Fibroblast of upper back skin (primary cell): ENCODE measurements around the gene COL1A1.

Experiments
- DNase-seq: peaks from one replicate; pipeline ENCODE4 v3.0.0-alpha.2; 2013

Gene COL1A1

GRCh38 chr17:50199803-50200456, 1.5 kb downstream of the COL1A1 start:
- DNase-seq, result peak; percentile 93

DNA sequence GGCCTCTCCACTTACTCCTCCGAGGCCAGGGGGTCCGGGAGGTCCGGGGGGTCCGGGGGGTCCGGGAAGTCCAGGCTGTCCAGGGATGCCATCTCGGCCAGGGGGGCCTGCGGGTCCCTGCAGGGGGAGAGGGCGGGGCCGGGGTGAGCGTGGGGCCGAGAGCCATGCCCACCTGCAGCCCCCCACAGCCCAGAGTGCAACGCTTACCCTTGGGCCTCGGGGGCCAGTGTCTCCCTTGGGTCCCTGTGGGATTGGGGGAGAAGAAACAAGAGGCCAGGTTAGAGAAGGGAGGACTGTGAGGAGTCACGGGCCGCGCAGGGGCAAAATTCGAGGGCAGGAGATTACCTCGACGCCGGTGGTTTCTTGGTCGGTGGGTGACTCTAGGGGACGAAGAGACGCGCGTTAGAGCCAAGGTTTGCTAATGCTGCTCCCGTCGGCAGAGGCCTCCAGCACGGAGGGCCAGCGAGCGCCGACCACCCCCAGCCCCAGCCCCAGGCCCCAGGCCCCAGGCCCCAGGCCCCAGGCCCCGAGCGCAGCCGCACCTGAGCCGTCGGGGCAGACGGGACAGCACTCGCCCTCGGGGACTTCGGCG, 2.1 kb downstream of the COL1A1 start:
- peak; percentile 68 for DNase-seq

DNA sequence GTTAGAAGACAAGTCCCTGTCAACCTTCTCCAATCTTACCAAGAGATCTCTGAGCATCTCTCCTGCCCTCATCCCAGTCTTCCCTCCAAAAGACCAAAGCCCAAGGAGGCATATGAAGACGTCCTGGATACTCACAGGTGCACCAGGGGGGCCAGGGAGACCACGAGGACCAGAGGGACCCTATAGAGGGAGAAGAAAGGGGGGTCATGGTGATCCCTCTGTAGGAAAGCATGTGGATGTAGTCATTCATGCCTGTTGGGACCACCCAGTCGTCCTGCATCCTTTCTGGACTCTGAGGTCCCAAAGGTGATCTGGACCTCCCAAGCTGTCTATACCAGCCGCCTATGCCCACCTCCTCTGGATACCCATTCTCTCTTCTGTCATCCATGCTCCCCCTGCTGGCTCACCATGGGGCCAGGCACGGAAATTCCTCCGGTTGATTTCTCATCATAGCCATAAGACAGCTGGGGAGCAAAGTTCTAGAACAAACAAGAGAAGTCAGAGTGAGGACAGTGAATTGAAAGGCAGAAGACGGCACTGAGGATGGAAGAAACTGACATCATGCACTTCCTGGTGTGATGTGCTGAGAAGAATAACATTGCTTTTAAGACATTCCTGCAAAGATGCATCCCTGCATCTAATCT, 3.3 kb downstream of the COL1A1 start:
- DNase-seq, result peak; percentile 61

DNA sequence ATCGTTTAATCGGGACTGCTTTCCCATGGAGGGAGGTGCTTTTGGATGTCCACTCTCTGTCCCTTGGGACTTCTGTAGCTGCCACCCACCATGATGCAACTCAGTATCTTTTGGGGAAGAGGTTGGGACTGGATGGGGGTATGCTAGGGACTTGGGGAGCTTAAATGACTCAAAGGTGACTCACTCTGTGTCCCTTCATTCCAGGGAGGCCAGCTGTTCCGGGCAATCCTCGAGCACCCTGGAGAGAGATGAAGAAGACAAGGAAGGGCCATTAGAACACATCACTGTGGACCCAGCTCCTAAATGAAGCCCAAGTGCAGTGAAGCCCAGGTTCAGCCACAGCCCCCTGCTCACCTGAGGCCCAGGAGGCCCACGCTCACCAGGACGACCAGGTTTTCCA, 4.6 kb downstream of the COL1A1 start:
- DNase-seq, result peak; percentile 86

GRCh38 chr17:50196036-50196435, 5.4 kb downstream of the COL1A1 start:
- DNase-seq, result peak; percentile 29

DNA sequence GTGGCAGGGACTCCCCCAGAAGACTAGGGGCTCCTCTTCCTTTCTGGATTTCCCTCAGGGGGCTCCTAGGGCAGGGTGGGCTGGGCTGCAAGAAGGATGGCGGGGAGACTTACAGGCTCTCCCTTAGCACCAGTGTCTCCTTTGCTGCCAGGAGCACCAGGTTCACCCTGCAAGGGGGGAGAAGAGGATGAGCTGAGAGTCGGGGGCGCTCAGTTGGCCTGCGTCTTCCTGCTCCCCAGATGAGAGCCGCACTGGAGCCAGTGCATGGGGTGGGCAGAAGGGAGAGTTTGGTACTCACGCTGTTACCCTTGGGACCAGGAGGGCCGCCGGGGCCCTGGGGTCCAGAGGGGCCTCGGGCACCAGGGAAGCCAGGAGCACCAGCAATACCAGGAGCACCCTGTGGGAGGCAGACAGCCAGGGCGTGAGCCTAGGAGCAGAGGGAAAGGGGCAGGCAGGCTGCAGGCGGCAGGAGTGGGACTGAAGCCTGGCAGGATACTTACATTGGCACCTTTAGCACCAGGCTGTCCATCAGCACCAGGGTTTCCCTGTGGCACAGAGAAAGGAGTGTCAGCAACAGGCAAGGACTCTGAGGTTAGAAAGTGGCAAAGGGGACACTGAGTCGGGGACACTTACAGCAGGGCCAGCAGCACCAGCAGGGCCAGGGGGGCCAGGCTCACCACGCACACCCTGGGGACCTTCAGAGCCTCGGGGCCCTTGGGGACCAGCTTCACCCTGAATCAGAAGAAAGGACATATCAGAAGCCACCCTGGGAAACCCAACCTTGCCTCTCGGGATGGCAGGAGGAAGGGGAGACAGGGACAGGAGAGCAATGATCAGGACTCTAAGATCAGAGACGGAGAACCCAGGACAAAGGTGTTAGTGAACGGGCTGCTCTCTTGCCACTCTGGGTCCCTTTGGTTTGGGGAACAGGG, 6.2 kb downstream of the COL1A1 start:
- peak; percentile 73 for DNase-seq

- DNase-seq, result peak; percentile 57
Observed at GRCh38 chr17:50194140-50194933, 7.1 kb downstream of the COL1A1 start.

- peak; percentile 57 for DNase-seq
Observed at GRCh38 chr17:50192618-50193291, 8.7 kb downstream of the COL1A1 start.

GRCh38 chr17:50192144-50192617, 9.2 kb downstream of the COL1A1 start:
- peak; percentile 65 for DNase-seq

GRCh38 chr17:50191359-50192143, 9.9 kb downstream of the COL1A1 start:
- DNase-seq, result peak; percentile 73

DNA sequence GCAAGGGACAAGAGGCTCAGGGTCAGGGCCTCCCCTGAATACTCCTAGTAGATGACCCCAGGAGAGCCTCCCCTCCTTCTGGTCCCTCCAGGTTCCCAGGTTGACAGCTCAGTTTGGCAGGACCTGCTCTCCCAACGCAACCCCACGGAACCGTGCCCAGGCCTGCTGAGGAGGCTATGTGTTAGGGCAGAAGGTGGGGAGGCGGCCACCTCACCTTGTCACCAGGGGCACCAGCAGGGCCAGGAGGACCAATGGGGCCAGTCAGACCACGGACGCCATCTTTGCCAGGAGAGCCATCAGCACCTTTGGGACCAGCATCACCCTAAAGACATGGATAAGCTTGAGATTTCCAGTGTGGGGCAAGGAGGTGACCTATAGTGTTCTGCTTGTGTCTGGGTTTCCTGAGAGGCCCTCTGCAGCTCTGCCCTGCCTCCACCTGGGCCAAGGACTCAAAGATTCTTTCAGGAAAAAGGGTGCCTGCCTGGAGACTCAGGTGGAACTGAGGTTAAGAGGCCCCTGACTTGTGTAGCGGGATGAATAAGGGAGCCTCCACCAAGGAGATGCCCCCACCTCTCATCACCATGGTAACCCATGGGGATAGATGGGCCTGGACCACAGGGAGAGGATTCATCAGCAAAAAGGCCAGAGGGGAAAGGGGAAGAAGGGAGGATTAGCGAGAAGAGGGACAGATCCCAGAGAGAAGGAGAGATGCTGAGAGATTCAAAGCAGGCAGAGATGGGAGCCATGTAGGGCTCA, 10.7 kb downstream of the COL1A1 start:
- peak; percentile 81 for DNase-seq

GRCh38 chr17:50190293-50190602, 11.2 kb downstream of the COL1A1 start:
- peak; percentile 74 for DNase-seq

DNA sequence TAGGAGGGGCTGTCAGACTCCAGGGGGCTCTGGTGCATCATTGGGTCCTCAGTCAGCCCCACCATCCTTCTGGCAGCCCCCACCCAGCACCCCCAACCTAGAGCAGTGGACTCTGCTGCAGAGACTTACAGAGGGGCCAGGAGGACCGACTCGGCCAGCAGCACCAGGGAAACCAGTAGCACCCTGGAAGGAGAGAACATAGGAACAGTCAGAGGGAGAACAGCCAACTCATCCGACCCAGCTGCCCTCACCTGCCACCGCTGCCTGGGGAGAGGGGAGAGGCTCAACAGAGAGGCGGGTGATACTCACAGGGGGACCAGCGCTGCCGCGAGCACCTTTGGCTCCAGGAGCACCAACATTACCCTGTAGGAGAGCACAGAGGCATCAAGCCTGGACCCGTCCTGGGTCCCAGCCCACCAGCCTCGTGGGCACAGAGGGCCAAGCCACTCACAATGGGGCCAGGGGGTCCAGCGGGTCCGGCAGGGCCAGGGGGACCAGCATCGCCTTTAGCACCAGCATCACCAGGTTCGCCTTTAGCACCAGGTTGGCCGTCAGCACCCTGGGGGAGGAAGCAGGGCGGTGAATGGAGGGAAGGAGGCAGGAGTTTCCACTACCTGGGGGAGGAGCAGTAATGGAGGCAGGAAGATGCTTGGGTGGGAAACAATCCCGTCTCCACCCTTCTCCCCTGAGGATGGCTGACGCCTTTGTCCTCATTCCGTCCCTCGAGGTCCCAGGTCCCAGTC, 11.7 kb downstream of the COL1A1 start:
- peak; percentile 77 for DNase-seq

DNA sequence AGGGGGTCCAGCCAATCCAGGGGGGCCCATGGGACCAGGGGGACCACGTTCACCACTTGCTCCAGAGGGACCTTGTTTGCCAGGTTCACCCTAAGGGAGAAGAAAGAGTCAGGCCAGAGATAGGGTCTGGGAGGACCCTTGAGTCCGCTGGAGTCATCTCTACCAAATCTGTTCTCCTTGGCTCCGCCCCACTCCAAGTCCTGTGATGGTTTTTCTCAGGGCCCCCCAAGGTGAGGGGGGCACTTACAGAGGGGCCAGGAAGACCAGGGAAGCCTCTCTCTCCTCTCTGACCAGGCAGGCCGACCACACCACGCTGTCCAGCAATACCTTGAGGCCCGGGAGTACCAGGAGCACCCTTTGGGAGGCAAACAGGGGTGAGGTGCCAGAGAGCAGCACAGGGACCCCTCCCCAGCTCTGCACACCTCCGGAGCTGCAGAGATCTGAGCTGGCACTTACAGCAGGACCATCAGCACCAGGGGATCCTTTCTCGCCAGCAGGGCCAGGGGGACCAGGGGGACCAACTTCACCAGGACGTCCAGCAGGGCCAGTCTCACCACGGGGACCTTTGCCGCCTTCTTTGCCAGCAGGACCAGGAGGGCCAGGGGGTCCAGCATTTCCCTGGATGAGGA, 12.4 kb downstream of the COL1A1 start:
- DNase-seq, result peak; percentile 80

DNA sequence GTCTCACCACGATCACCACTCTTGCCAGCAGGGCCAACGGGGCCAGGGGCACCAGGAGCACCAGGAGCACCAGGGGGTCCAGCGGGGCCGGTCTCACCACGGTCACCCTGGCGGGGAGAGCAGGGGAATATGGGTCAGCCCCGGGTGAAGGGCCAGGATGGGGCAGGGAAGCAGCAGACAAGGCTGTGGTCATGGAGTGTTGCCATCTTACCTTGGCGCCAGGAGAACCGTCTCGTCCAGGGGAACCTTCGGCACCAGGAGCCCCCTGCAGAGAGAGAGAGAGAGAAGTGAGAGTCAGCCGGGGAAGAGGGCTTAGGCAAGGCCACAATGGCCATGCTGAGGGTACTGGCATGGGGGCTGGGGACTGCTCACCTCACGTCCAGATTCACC, 12.9 kb downstream of the COL1A1 start:
- DNase-seq, result no peak

DNA sequence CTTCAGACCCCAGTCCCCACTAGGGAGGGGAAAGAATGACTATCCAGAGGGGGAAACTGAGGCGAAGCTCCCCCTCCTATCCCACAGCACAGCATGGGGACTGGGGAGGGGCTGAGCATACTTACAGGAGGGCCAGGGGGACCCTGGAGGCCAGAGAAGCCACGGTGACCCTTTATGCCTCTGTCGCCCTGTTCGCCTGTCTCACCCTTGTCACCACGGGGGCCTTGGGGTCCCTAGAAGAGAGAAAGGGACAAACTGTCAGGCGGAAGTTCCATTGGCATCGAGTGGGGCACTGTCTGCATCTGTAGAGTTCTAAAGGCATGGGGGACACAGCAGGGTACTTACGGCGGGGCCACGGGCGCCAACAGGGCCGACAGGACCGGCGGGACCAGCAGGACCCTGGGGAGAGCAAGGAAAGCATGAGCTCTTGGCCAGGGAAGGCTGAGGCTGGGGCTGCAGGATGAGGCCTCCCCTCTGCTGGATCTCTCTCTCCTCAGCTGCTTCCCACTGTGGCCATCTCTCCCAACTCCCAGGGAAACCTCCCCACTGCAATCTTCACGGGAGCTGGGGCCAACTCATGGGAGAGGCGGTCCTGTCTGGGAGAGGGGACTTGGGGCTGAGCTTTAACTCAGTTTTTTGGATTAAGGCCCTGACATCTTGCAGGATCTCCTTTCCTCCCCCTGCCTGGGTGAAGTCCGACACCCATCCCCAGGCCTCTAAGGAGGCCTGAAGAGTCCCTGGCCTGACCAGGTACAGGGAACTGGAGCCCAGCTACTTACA, 13.5 kb downstream of the COL1A1 start:
- DNase-seq, result peak; percentile 87

DNA sequence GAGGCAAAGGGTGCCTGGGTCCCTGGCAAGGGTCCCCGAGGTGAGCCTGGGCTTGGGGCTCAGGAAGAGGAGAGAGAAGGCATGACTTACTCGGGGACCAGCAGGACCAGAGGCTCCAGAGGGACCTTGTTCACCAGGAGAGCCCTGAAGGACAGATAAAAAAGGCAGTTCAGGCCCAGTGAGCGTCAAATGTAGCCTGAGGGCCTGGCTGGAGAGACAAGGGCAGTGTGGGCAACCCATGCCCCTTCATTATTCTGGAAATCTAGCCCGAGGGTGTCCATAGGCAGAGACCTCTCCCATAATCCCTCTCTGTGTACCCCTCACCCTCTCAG, 14.1 kb downstream of the COL1A1 start:
- no peak for DNase-seq

DNA sequence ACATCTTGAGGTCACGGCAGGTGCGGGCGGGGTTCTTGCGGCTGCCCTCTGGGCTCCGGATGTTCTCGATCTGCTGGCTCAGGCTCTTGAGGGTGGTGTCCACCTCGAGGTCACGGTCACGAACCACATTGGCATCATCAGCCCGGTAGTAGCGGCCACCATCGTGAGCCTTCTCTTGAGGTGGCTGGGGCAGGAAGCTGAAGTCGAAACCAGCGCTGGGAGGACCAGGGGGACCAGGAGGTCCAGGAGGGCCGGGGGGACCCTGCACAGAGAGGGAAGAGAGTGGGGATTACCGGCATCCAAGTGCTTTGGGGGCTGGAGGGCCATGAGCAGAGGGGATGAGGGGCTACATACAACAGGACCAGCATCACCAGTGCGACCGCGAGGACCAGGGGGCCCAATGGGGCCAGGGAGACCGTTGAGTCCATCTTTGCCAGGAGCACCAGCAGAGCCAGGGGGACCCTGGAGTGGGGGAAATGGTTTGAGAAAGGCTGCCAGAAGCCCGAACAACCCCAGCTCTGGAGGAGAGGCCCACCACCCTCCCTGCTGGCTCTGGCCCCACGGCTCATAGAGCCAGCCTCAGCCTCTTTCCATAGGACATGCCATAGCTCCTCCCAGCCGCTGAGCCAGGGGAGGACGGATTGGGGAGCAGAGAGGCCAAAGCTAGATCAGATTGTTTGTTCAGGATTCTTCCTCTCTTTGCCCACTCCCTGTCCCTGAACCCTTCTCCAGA, 14.6 kb downstream of the COL1A1 start:
- DNase-seq, result peak; percentile 87
